Activated T-cell treated with anti-CD3 and anti-CD28 coated beads, Interleukin-2, amount 50 U/mL, for 24 hours (primary cell): ENCODE results near the gene CD19.
"Not testable (repeated sequence)": the region's sequence is repeated elsewhere in the genome, so short reads cannot be mapped to it uniquely, and the experiment has no call there.

Experiments
- DNase-seq: peaks from one replicate; pipeline ENCODE4 v3.0.0-alpha.2; 2020
- H3K27ac Mint-ChIP-seq: 2 replicates; pipeline ENCODE4 v1.8.0; 2020; ENCODE audit warnings: mild to moderate bottlenecking, mixed read lengths
- H3K27me3 Mint-ChIP-seq: 2 replicates; pipeline ENCODE4 v1.8.0; 2020; ENCODE audit warnings: mixed read lengths
- H3K36me3 Mint-ChIP-seq: 2 replicates; pipeline ENCODE4 v1.8.0; 2020; ENCODE audit warnings: low read depth, mixed read lengths
- H3K4me1 Mint-ChIP-seq: 2 replicates; pipeline ENCODE4 v1.8.0; 2020; ENCODE audit warnings: low read depth, mixed read lengths
- H3K4me3 Mint-ChIP-seq: 2 replicates; pipeline ENCODE4 v1.8.0; 2020; ENCODE audit warnings: mild to moderate bottlenecking, moderate library complexity, mixed read lengths
- H3K9me3 Mint-ChIP-seq: 2 replicates; pipeline ENCODE4 v1.8.0; 2020; ENCODE audit warnings: mixed read lengths

CD19 gene

GRCh38 chr16:28974437-28975157, 42.8 kb downstream of the CD19 start, which contains the start of gene SPNS1:
TSS of gene SPNS1 (plus strand) at chr16:28974778. CDS start at chr16:28975152, 374 bp downstream.
- Mint-ChIP-seq H3K4me3 (peak within 1 kb of the TSS; percentile 95), H3K27me3 (no peaks in the 10 kb centered on the region), H3K9me3 (no peaks in the 10 kb centered on the region), H3K27ac (peak within 1 kb of the TSS; percentile 96), H3K36me3 (peaks cover 40% of the 10 kb centered on the region), H3K4me1 (peaks cover 36% of the 10 kb centered on the region)
- DNase-seq = peak; percentile 93

GRCh38 chr16:28975158-28975599, 43.4 kb downstream of the CD19 start:
- Mint-ChIP-seq H3K9me3 (no peaks in the 10 kb centered on the region), H3K4me1 (peaks cover 36% of the 10 kb centered on the region), H3K4me3 (peak overlapping the region; percentile 95), H3K27me3 (no peaks in the 10 kb centered on the region), H3K27ac (peak overlapping the region; percentile 96), H3K36me3 (peaks cover 40% of the 10 kb centered on the region)
- no peak for DNase-seq

- peaks cover 40% of the 10 kb centered on the region for H3K4me1 Mint-ChIP-seq
- H3K36me3 Mint-ChIP-seq = peaks cover 67% of the 10 kb centered on the region
- H3K27ac Mint-ChIP-seq = no peak overlapping the region
- H3K4me3 Mint-ChIP-seq = no peak overlapping the region
- DNase-seq = no peak
- no peaks in the 10 kb centered on the region for H3K9me3 Mint-ChIP-seq
- no peaks in the 10 kb centered on the region for H3K27me3 Mint-ChIP-seq
Observed at GRCh38 chr16:28977703-28978662, 46.2 kb downstream of the CD19 start.

- Mint-ChIP-seq H3K36me3 (peaks cover 78% of the 10 kb centered on the region), H3K4me1 (peaks cover 49% of the 10 kb centered on the region)
- not testable (repeated sequence) for H3K27me3 Mint-ChIP-seq, H3K9me3 Mint-ChIP-seq, DNase-seq, H3K4me3 Mint-ChIP-seq, H3K27ac Mint-ChIP-seq
Observed at GRCh38 chr16:28980330-28980729, 48.6 kb downstream of the CD19 start.

GRCh38 chr16:28980929-28981328, 49.2 kb downstream of the CD19 start:
- Mint-ChIP-seq H3K4me1 (peaks cover 44% of the 10 kb centered on the region), H3K4me3 (no peak overlapping the region), H3K36me3 (peaks cover 80% of the 10 kb centered on the region), H3K27ac (no peak overlapping the region), H3K9me3 (no peaks in the 10 kb centered on the region), H3K27me3 (no peaks in the 10 kb centered on the region)
- no peak for DNase-seq

- H3K4me3 Mint-ChIP-seq = no peak overlapping the region
- H3K4me1 Mint-ChIP-seq = peaks cover 38% of the 10 kb centered on the region
- no peaks in the 10 kb centered on the region for H3K9me3 Mint-ChIP-seq
- no peaks in the 10 kb centered on the region for H3K27me3 Mint-ChIP-seq
- peak overlapping the region; percentile 52 for H3K27ac Mint-ChIP-seq
- DNase-seq = peak; percentile 79
- peaks cover 82% of the 10 kb centered on the region for H3K36me3 Mint-ChIP-seq
Observed at GRCh38 chr16:28981517-28981916, 49.7 kb downstream of the CD19 start.

- DNase-seq = no peak
- Mint-ChIP-seq H3K4me1 (peaks cover 37% of the 10 kb centered on the region), H3K27me3 (no peaks in the 10 kb centered on the region), H3K4me3 (no peak overlapping the region), H3K27ac (peak overlapping the region; percentile 94), H3K36me3 (peaks cover 85% of the 10 kb centered on the region), H3K9me3 (peaks cover 3% of the 10 kb centered on the region)
Observed at GRCh38 chr16:28982418-28982817, 50.6 kb downstream of the CD19 start.

GRCh38 chr16:28982949-28983348, 51.2 kb downstream of the CD19 start:
- H3K4me1 Mint-ChIP-seq = peaks cover 37% of the 10 kb centered on the region
- no peak overlapping the region for H3K4me3 Mint-ChIP-seq
- DNase-seq = no peak
- peak overlapping the region; percentile 94 for H3K27ac Mint-ChIP-seq
- H3K9me3 Mint-ChIP-seq = peaks cover 3% of the 10 kb centered on the region
- no peaks in the 10 kb centered on the region for H3K27me3 Mint-ChIP-seq
- H3K36me3 Mint-ChIP-seq = peaks cover 86% of the 10 kb centered on the region

GRCh38 chr16:28983644-28984043, 51.9 kb downstream of the CD19 start:
- no peaks in the 10 kb centered on the region for H3K27me3 Mint-ChIP-seq
- peaks cover 86% of the 10 kb centered on the region for H3K36me3 Mint-ChIP-seq
- H3K27ac Mint-ChIP-seq = peak overlapping the region; percentile 94
- no peak for DNase-seq
- peaks cover 36% of the 10 kb centered on the region for H3K4me1 Mint-ChIP-seq
- H3K4me3 Mint-ChIP-seq = peak overlapping the region; percentile 99
- peaks cover 3% of the 10 kb centered on the region for H3K9me3 Mint-ChIP-seq

GRCh38 chr16:28984091-28984490, 52.3 kb downstream of the CD19 start:
- H3K36me3 Mint-ChIP-seq = peaks cover 87% of the 10 kb centered on the region
- H3K4me3 Mint-ChIP-seq = peak overlapping the region; percentile 99
- no peak for DNase-seq
- no peaks in the 10 kb centered on the region for H3K27me3 Mint-ChIP-seq
- H3K27ac Mint-ChIP-seq = peak overlapping the region; percentile 94
- H3K9me3 Mint-ChIP-seq = peaks cover 3% of the 10 kb centered on the region
- peaks cover 40% of the 10 kb centered on the region for H3K4me1 Mint-ChIP-seq

- H3K4me3 Mint-ChIP-seq = peak within 1 kb of the TSS; percentile 99
- H3K27me3 Mint-ChIP-seq = no peaks in the 10 kb centered on the region
- peaks cover 3% of the 10 kb centered on the region for H3K9me3 Mint-ChIP-seq
- H3K4me1 Mint-ChIP-seq = peaks cover 46% of the 10 kb centered on the region
- DNase-seq = peak; percentile 84
- H3K27ac Mint-ChIP-seq = peak within 1 kb of the TSS; percentile 97
- peaks cover 88% of the 10 kb centered on the region for H3K36me3 Mint-ChIP-seq
Observed at GRCh38 chr16:28984619-28985135, 52.9 kb downstream of the CD19 start, which contains the start of gene LAT. TSS of gene LAT (plus strand) at chr16:28985052. CDS start at chr16:28985418, 366 bp downstream.

- Mint-ChIP-seq H3K9me3 (peaks cover 3% of the 10 kb centered on the region), H3K27me3 (no peaks in the 10 kb centered on the region), H3K27ac (peak overlapping the region; percentile 97), H3K4me1 (peaks cover 53% of the 10 kb centered on the region), H3K4me3 (peak overlapping the region; percentile 99), H3K36me3 (peaks cover 94% of the 10 kb centered on the region)
- DNase-seq = peak; percentile 64
Observed at GRCh38 chr16:28985211-28986041, 53.7 kb downstream of the CD19 start.

GRCh38 chr16:28986046-28986445, 54.3 kb downstream of the CD19 start:
- Mint-ChIP-seq H3K9me3 (peaks cover 3% of the 10 kb centered on the region), H3K27me3 (no peaks in the 10 kb centered on the region), H3K36me3 (peaks cover 94% of the 10 kb centered on the region)

GRCh38 chr16:28986492-28986891, 54.7 kb downstream of the CD19 start:
- Mint-ChIP-seq H3K36me3 (peaks cover 94% of the 10 kb centered on the region), H3K4me1 (peaks cover 64% of the 10 kb centered on the region), H3K27me3 (no peaks in the 10 kb centered on the region), H3K27ac (peak overlapping the region; percentile 97), H3K4me3 (peak overlapping the region; percentile 99), H3K9me3 (peaks cover 3% of the 10 kb centered on the region)
- peak; percentile 59 for DNase-seq

More at GRCh38 chr16:28986046-28986445, 54.3 kb downstream of the CD19 start:
- Mint-ChIP-seq H3K4me3 (peak overlapping the region; percentile 99), H3K4me1 (peaks cover 59% of the 10 kb centered on the region), H3K27ac (peak overlapping the region; percentile 97)
- no peak for DNase-seq
